H1 (cell line): ENCODE data around the gene CPLX1. TPM values are rescaled to one million over a fixed set of nuclear protein-coding genes. Genes with fewer than 3 reads are reported as not detected.

Experiments
- ASH2L ChIP-seq: fragments of 200-600, 300-600 bp; sonication (generic); IDR thresholded peaks from one replicate; pipeline ENCODE4 v1.7.1; 2017; ENCODE audit warnings: low read length
- MAFK ChIP-seq: IDR thresholded peaks from 2 replicates; pipeline ENCODE4 v1.6.1; 2012; ENCODE audit warnings: low read depth, mild to moderate bottlenecking, improper control_type of control experiment, low read length
- RNF2 ChIP-seq: fragments of 200-900, 300-1000 bp; sonication (generic); IDR thresholded peaks from 2 replicates; pipeline ENCODE4 v1.7.1; 2016; ENCODE audit warnings: borderline replicate concordance, low read depth, mild to moderate bottlenecking, antibody characterized with exemption, low read length; ENCODE audit not compliant: poor library complexity, severe bottlenecking; ENCODE audit errors: missing control alignments
- polyA plus RNA-seq, 7 experiments: library from polyadenylated mRNA; depleted of rRNA in 3 of 7; stranded (reverse) in 5 of 7; unstranded in 2 of 7; fragments of >200 nt in 5 of 7; fragments of 200-250 nt in 2 of 7; gene quantifications; 1 replicate in 5 of 7; 2 replicates in 1 of 7; 4 replicates in 1 of 7; pipeline versions ENCODE4 v1.2.1 to v1.2.3, GENCODE V29; 2011 to 2013; ENCODE audit warnings: missing spikeins in 2 of 7, mixed read lengths in 2 of 7
- total RNA-seq: library from RNA; stranded (reverse); fragmentation: NEBNext Ultra II Directional; extraction: Animal tissue kit (Norgen Biotek cat#: 25700); gene quantifications from 2 replicates; pipeline ENCODE4 v1.2.1, GENCODE V29; 2021

Gene CPLX1
- total and polyA plus RNA-seq, 2 of the 8 experiments (the other 6 are each of a cell fraction or from before 2014, with no cell fraction given) = 0.32 to 0.56 TPM

DNA sequence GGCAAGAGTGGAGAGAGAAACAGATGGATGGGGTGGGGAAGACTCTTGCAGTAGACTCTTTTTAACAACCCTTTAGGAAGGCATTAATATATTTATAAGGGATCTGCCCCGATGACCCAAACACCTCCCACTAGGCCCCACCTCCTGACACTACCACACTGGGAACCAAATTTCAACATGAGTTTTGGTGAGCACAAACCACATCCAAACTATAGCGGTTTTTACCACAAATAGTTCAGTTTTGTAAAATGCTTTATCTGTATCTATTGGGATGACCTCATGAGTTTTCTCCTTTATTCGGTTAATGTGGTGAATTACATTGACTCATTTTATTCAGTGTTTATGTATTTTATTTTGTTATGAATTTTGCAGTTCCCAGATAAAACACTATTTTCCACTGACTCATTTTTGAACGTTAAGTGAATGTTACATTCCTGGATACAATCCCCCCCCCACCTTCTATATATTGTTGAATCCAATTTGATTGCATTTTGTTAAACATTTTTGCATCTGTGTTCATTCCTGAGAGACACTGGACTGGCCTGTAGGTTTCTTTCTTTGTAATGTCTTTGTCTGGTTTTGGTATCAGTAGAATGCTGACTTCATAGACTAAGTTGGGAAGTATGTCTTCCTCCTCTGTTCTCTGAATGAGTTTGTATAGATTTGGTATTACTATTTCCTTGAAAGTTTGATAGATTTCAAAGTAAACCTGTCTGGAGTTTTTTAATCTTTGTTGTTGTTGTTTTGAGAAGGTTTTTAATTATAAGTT lies 13.9 kb upstream of the CPLX1 start (continued):
- TF ChIP-seq MAFK (no peak), ASH2L (no peak), RNF2 (no peak)
